ENCODE measurements around the gene LSAMP.

Gene LSAMP

GRCh38 chr3:115833074-115833473 lies 612.2 kb downstream of the LSAMP start:
- Mint-ChIP-seq H3K27ac (no peak overlapping the region), H3K9me3 (no peaks in the 10 kb centered on the region)

GRCh38 chr3:115832265-115832664 lies 613.0 kb downstream of the LSAMP start:
- no peak overlapping the region for H3K4me3 Mint-ChIP-seq
- H3K27me3 Mint-ChIP-seq (ENCODE audit: low read depth, poor library complexity), result peaks cover 4% of the 10 kb centered on the region
- H3K36me3 Mint-ChIP-seq (ENCODE audit: low read depth), result no peaks in the 10 kb centered on the region
- no peak for DNase-seq
- H3K9me3 Mint-ChIP-seq, result no peaks in the 10 kb centered on the region
- H3K27ac Mint-ChIP-seq, result no peak overlapping the region
- no peak for TF ChIP-seq CTCF (IDR thresholded peaks at IDR 0.05)
- peaks cover 23% of the 10 kb centered on the region for H3K4me1 Mint-ChIP-seq

More at GRCh38 chr3:115833074-115833473, 612.2 kb downstream of the LSAMP start:
- Mint-ChIP-seq H3K4me1 (peaks cover 15% of the 10 kb centered on the region), H3K36me3 (ENCODE audit: low read depth) (no peaks in the 10 kb centered on the region), H3K27me3 (ENCODE audit: low read depth, poor library complexity) (peaks cover 4% of the 10 kb centered on the region), H3K4me3 (no peak overlapping the region)
- no peak for DNase-seq
- TF ChIP-seq CTCF (IDR thresholded peaks at IDR 0.05), result no peak

GRCh38 chr3:115831864-115832263 lies 613.4 kb downstream of the LSAMP start:
- Mint-ChIP-seq H3K27me3 (ENCODE audit: low read depth, poor library complexity) (peaks cover 4% of the 10 kb centered on the region), H3K4me1 (peaks cover 26% of the 10 kb centered on the region), H3K36me3 (ENCODE audit: low read depth) (no peaks in the 10 kb centered on the region), H3K4me3 (no peak overlapping the region), H3K27ac (no peak overlapping the region), H3K9me3 (no peaks in the 10 kb centered on the region)
- no peak for TF ChIP-seq CTCF (IDR thresholded peaks at IDR 0.05)
- no peak for DNase-seq

- no peak for DNase-seq
- Mint-ChIP-seq H3K9me3 (no peaks in the 10 kb centered on the region), H3K36me3 (ENCODE audit: low read depth) (no peaks in the 10 kb centered on the region), H3K4me1 (peaks cover 26% of the 10 kb centered on the region), H3K27ac (peak overlapping the region; percentile 66), H3K27me3 (ENCODE audit: low read depth, poor library complexity) (peaks cover 4% of the 10 kb centered on the region), H3K4me3 (no peak overlapping the region)
- no peak for TF ChIP-seq CTCF (IDR thresholded peaks at IDR 0.05)
Observed at GRCh38 chr3:115830764-115831395, 614.4 kb downstream of the LSAMP start.

- Mint-ChIP-seq H3K27me3 (ENCODE audit: low read depth, poor library complexity) (peaks cover 4% of the 10 kb centered on the region), H3K9me3 (no peaks in the 10 kb centered on the region), H3K4me1 (peaks cover 26% of the 10 kb centered on the region), H3K4me3 (no peak overlapping the region), H3K36me3 (ENCODE audit: low read depth) (no peaks in the 10 kb centered on the region), H3K27ac (no peak overlapping the region)
- no peak for DNase-seq
- TF ChIP-seq CTCF (IDR thresholded peaks at IDR 0.05), result no peak
Observed at GRCh38 chr3:115828401-115828800, 616.9 kb downstream of the LSAMP start.

GRCh38 chr3:115827495-115827894 lies 617.8 kb downstream of the LSAMP start:
- Mint-ChIP-seq H3K27ac (no peak overlapping the region), H3K9me3 (no peaks in the 10 kb centered on the region), H3K27me3 (ENCODE audit: low read depth, poor library complexity) (peaks cover 4% of the 10 kb centered on the region), H3K36me3 (ENCODE audit: low read depth) (no peaks in the 10 kb centered on the region), H3K4me3 (no peak overlapping the region), H3K4me1 (peaks cover 26% of the 10 kb centered on the region)
- no peak for DNase-seq
- no peak for TF ChIP-seq CTCF (IDR thresholded peaks at IDR 0.05)
